ENCODE data around the gene MAP3K10.

DNA sequence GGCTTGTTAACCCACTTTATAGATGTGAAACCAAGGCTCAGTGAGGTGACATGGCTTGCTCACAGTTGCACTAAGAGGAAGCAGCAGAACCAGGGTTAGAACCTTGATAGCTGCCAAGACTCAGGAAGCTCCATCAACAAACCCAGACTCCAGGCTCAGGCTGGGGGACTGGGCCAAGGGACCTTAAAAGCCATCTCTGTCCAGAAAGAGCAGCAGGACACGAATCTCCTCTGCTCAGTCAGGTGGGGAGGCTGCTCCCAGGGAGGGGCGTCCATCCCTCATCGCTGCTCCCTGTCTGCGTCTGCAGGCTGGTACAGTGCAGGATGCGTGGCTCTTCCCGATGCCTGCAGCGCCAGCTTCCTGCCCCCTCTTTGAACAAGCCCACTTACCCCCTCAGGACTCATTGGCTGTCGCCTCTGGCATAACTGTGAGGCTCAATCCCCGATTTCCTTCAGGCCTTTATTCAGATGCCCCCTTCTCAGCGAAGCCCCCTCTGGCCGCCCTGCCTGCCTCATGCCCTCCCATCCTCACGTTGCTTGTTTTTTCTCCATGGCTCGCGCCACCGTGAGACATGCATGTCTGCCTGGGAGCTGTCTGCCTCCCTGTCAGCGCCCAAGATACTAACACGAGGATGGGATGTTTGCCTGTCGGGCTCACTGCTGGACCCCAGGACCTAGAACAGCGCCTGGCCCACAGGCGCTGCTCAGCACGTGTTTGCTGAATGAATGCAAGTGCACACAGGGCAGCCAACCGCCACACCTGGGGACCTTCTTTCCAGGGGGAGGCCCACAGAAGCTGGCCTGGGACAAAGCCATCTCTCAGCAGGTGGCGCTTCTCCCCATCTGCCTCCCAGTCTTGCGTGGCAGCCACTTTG lies 72.5 kb downstream of the MAP3K10 start:
- TF ChIP-seq POLR2AphosphoS5 (IDR thresholded peaks at IDR 0.05; ENCODE audit: borderline replicate concordance, low read depth, low read length) (no peak), EZH2 (IDR thresholded peaks at IDR 0.05) (no peak), FOXP2 (optimal IDR thresholded peaks at IDR 0.05; ENCODE audit: control extremely low read depth, extremely low read length, insufficient read depth) (no peak)

Measured in SK-N-MC (cell line).